B cell (primary cell): ENCODE results near the gene PGBD2. TPM values are rescaled to one million over a fixed set of nuclear protein-coding genes. Genes with fewer than 3 reads are reported as not detected.
"Not testable (repeated sequence)": the region's sequence is repeated elsewhere in the genome, so short reads cannot be mapped to it uniquely, and the experiment has no call there.

Experiments
- ATAC-seq: fragments of 200-7000 bp; cut with Tn5 transposase; one replicate; pipeline ENCODE4 v1.10.0; 2021; ENCODE audit warnings: low read depth, mild to moderate bottlenecking, moderate number of reproducible peaks, moderate library complexity
- CTCF ChIA-PET: fragments of 350-600 bp; sonication (Branson Sonifier 250); formaldehyde crosslinking; loops from one replicate; lab custom pipeline; 2021; ENCODE audit warnings: antibody characterized with exemption, inconsistent platforms; lab: Charles Lee
- POLR2A ChIA-PET: fragments of 350-600 bp; sonication (Branson Sonifier 250); formaldehyde crosslinking; loops from one replicate; lab custom pipeline; 2021; ENCODE audit warnings: antibody characterized with exemption; lab: Charles Lee
- DNase-seq: peaks from one replicate; pipeline ENCODE4 v3.0.0; 2013
- H2AFZ ChIP-seq: 2 replicates; pipeline ENCODE4 v1.6.1; 2012; ENCODE audit warnings: mild to moderate bottlenecking, low read depth, low read length; ENCODE audit not compliant: insufficient read depth, poor library complexity, severe bottlenecking
- H3K27ac ChIP-seq, 2 donors: 1 replicate in 1 of 2; 2 replicates in 1 of 2; pipeline ENCODE4 v1.5.1; 2012 to 2013; ENCODE audit warnings: low read length in 2 of 2, mild to moderate bottlenecking in 2 of 2, moderate library complexity in 1 of 2
- H3K27me3 ChIP-seq, 4 experiments: fragments of 200-600 bp in 1 of 4; sonication (generic) in 1 of 4; replicated peaks in 1 of 4; 1 replicate in 2 of 4; 2 replicates in 2 of 4; pipeline versions ENCODE4 v1.6.1 to v1.7.0; 2013 to 2016; ENCODE audit warnings: low read length in 3 of 4, mild to moderate bottlenecking in 2 of 4, mixed read lengths in 1 of 4, moderate library complexity in 1 of 4; ENCODE audit not compliant: insufficient read depth in 4 of 4, control insufficient read depth in 3 of 4; ENCODE audit errors: control extremely low read depth in 1 of 4
- H3K36me3 ChIP-seq, 2 experiments: replicated peaks in 1 of 2; 1 replicate in 1 of 2; 2 replicates in 1 of 2; pipeline versions ENCODE4 v1.6.1 to v1.7.1; 2013; ENCODE audit warnings: low read length in 1 of 2; ENCODE audit not compliant: insufficient read depth in 2 of 2, control insufficient read depth in 1 of 2; ENCODE audit errors: control extremely low read depth in 1 of 2, extremely low read depth in 1 of 2
- H3K4me1 ChIP-seq, 2 donors: fragments of 200-600 bp in 1 of 2; sonication (generic) in 1 of 2; 1 replicate in 1 of 2; 2 replicates in 1 of 2; pipeline versions ENCODE4 v1.5.1 to v1.6.1; 2013 to 2017; ENCODE audit warnings: low read length in 2 of 2; ENCODE audit not compliant: control insufficient read depth in 2 of 2, insufficient read depth in 2 of 2
- H3K4me2 ChIP-seq: replicated peaks from 2 replicates; pipeline ENCODE3; 2012; ENCODE audit warnings: mild to moderate bottlenecking, low read depth, low read length; ENCODE audit not compliant: poor library complexity, severe bottlenecking
- H3K4me3 ChIP-seq, 5 experiments: fragments of 200-600 bp in 1 of 5; sonication (generic) in 1 of 5; 1 replicate in 3 of 5; 2 replicates in 2 of 5; pipeline versions ENCODE4 v1.5.1 to v1.7.0; 2011 to 2016; ENCODE audit warnings: low read length in 4 of 5, mild to moderate bottlenecking in 4 of 5, low read depth in 2 of 5, control low read depth in 1 of 5, moderate library complexity in 1 of 5; ENCODE audit not compliant: insufficient read depth in 1 of 5; ENCODE audit errors: control extremely low read depth in 1 of 5, extremely low read depth in 1 of 5
- H3K79me2 ChIP-seq: fragments of 200-600 bp; sonication (generic); one replicate; pipeline ENCODE4 v1.6.0; 2016; ENCODE audit warnings: low read length; ENCODE audit not compliant: control insufficient read depth, insufficient read depth
- H3K9ac ChIP-seq: fragments of 200-600 bp; sonication (generic); 2 replicates; pipeline ENCODE4 v1.6.1; 2017; ENCODE audit warnings: mild to moderate bottlenecking, low read length, moderate library complexity
- H3K9me3 ChIP-seq, 3 donors: one replicate each; pipeline versions ENCODE4 v1.6.1 to v1.7.1; 2013; ENCODE audit warnings: low read length in 2 of 3; ENCODE audit not compliant: control insufficient read depth in 2 of 3, insufficient read depth in 1 of 3; ENCODE audit errors: control extremely low read depth in 1 of 3
- H4K20me1 ChIP-seq: 2 replicates; pipeline ENCODE4 v1.6.0; 2012; ENCODE audit warnings: mild to moderate bottlenecking, low read length; ENCODE audit not compliant: insufficient read depth, control insufficient read depth, poor library complexity, severe bottlenecking
- H3K27ac Mint-ChIP-seq: one replicate; pipeline ENCODE4 v1.8.0; 2021; ENCODE audit warnings: mixed read lengths
- H3K27me3 Mint-ChIP-seq: one replicate; pipeline ENCODE4 v1.8.0; 2021; ENCODE audit warnings: mixed read lengths
- H3K4me1 Mint-ChIP-seq: one replicate; pipeline ENCODE4 v1.8.0; 2021; ENCODE audit warnings: mixed read lengths
- H3K4me3 Mint-ChIP-seq: one replicate; pipeline ENCODE4 v1.8.0; 2021; ENCODE audit warnings: mixed read lengths
- H3K9me3 Mint-ChIP-seq: one replicate; pipeline ENCODE4 v1.8.0; 2022; ENCODE audit warnings: mixed read lengths; ENCODE audit not compliant: insufficient read depth
- WGBS: methylation state at CpG from one replicate; pipeline ENCODE4 v1.1.5; 2013; ENCODE audit warnings: missing lambda C conversion rate; ENCODE audit not compliant: insufficient coverage; 5-methylcytosine and 5-hydroxymethylcytosine counted together
- intact Hi-C: fragments of 100-400 bp; cut with micrococcal nuclease; formaldehyde crosslinking; loops from one replicate; pipeline ENCODE4 v1.10.0; 2022
- polyA plus RNA-seq: library from polyadenylated mRNA; depleted of rRNA; stranded (reverse); fragments of >200 nt; gene quantifications from 2 replicates; pipeline ENCODE4 v1.2.3, GENCODE V29; 2012
- small RNA-seq: library from RNA; depleted of rRNA; stranded (forward); fragments of <200 nt; gene quantifications from one replicate; pipeline ENCODE3, GENCODE V24; 2012; ENCODE audit warnings: low replicate concordance, low read depth; ENCODE audit not compliant: insufficient read length
- total RNA-seq, 2 donors: library from RNA; stranded (reverse); fragments of 120-200 nt in 1 of 2; gene quantifications; 1 replicate in 1 of 2; 2 replicates in 1 of 2; pipeline versions ENCODE4 v1.2.3 to v1.2.4, GENCODE V29; 2013 to 2022

The PGBD2 gene
- total and polyA plus RNA-seq, 2 donors (not counting 1 experiment from before 2014, with no cell fraction given), result 13.3 to 27.7 TPM

- ATAC-seq, POLR2A ChIA-PET: not testable (repeated sequence)
- WGBS, result no CpG with 5 or more reads among the region's 13 CpGs
These were observed 39.4 kb downstream of the PGBD2 start for GRCh38 chr1:248945453-248945852.

GRCh38 chr1:248945856-248946416 lies 39.9 kb downstream of the PGBD2 start:
- H3K9me3 ChIP-seq, H3K27me3 ChIP-seq, H3K4me1 ChIP-seq, H3K79me2 ChIP-seq, ATAC-seq, H3K4me3 Mint-ChIP-seq, H3K27me3 Mint-ChIP-seq, CTCF ChIA-PET, H3K4me3 ChIP-seq, H3K4me2 ChIP-seq, H2AFZ ChIP-seq, POLR2A ChIA-PET, H3K36me3 ChIP-seq, DNase-seq, H3K9me3 Mint-ChIP-seq, H3K27ac Mint-ChIP-seq, H3K4me1 Mint-ChIP-seq, H3K9ac ChIP-seq, intact Hi-C loops, H4K20me1 ChIP-seq, H3K27ac ChIP-seq: not testable (repeated sequence)

More at GRCh38 chr1:248945453-248945852, 39.4 kb downstream of the PGBD2 start:
- intact Hi-C loops, H3K9ac ChIP-seq, H3K36me3 ChIP-seq, H3K9me3 Mint-ChIP-seq, H3K4me3 Mint-ChIP-seq, H2AFZ ChIP-seq, H3K27ac ChIP-seq, H3K27me3 Mint-ChIP-seq, H3K27ac Mint-ChIP-seq, H3K79me2 ChIP-seq, H4K20me1 ChIP-seq, H3K4me3 ChIP-seq, H3K27me3 ChIP-seq, H3K9me3 ChIP-seq, H3K4me1 ChIP-seq, H3K4me2 ChIP-seq, DNase-seq, CTCF ChIA-PET, H3K4me1 Mint-ChIP-seq: not testable (repeated sequence)

Small RNAs within 50 kb of the gene (small RNA-seq; reads per million reads assigned to genes)
- gene RNU6-1205P, result not detected

Other genes starting within 250 kb of the PGBD2 start
- gene OR14I1, start 203.5 kb upstream of the PGBD2 start, total RNA-seq, result not detected in 2 replicates
- gene OR14I1, start 203.5 kb upstream of the PGBD2 start, polyA plus RNA-seq, result not detected in 2 replicates
- gene LYPD8, start 150.5 kb upstream of the PGBD2 start, total RNA-seq, result not detected in 2 replicates
- 0.10 TPM in 1 of 2 replicates, not detected in the other for gene LYPD8, start 150.5 kb upstream of the PGBD2 start, polyA plus RNA-seq
- gene SH3BP5L, start 80.3 kb upstream of the PGBD2 start, total RNA-seq, result 35.7 and 36.5 TPM in 2 replicates
- gene SH3BP5L, start 80.3 kb upstream of the PGBD2 start, polyA plus RNA-seq, result 19.2 and 23.2 TPM in 2 replicates
- 56.3 and 62.2 TPM in 2 replicates for gene ZNF672, start 68.0 kb upstream of the PGBD2 start, total RNA-seq
- gene ZNF672, start 68.0 kb upstream of the PGBD2 start, polyA plus RNA-seq, result 46.4 and 82.4 TPM in 2 replicates
- 53.1 and 56.9 TPM in 2 replicates for gene ZNF692, start 47.1 kb upstream of the PGBD2 start, total RNA-seq
- 134 and 157 TPM in 2 replicates for gene ZNF692, start 47.1 kb upstream of the PGBD2 start, polyA plus RNA-seq